B cell (primary cell): Measurements from ENCODE around the gene DGCR2. TPM values are rescaled to one million over a fixed set of nuclear protein-coding genes. Genes with fewer than 3 reads are reported as not detected.

Source experiments
- ATAC-seq: fragments of 200-7000 bp; cut with Tn5 transposase; one replicate; pipeline ENCODE4 v1.10.0; 2021; ENCODE audit warnings: low read depth, mild to moderate bottlenecking, moderate number of reproducible peaks, moderate library complexity
- CTCF ChIA-PET: fragments of 350-600 bp; sonication (Branson Sonifier 250); formaldehyde crosslinking; loops from one replicate; lab custom pipeline; 2021; ENCODE audit warnings: antibody characterized with exemption, inconsistent platforms; lab: Charles Lee
- POLR2A ChIA-PET: fragments of 350-600 bp; sonication (Branson Sonifier 250); formaldehyde crosslinking; loops from one replicate; lab custom pipeline; 2021; ENCODE audit warnings: antibody characterized with exemption; lab: Charles Lee
- DNase-seq: peaks from one replicate; pipeline ENCODE4 v3.0.0; 2013
- H2AFZ ChIP-seq: 2 replicates; pipeline ENCODE4 v1.6.1; 2012; ENCODE audit warnings: mild to moderate bottlenecking, low read depth, low read length; ENCODE audit not compliant: insufficient read depth, poor library complexity, severe bottlenecking
- H3K27ac ChIP-seq, 2 donors: 1 replicate in 1 of 2; 2 replicates in 1 of 2; pipeline ENCODE4 v1.5.1; 2012 to 2013; ENCODE audit warnings: low read length in 2 of 2, mild to moderate bottlenecking in 2 of 2, moderate library complexity in 1 of 2
- H3K27me3 ChIP-seq, 4 experiments: fragments of 200-600 bp in 1 of 4; sonication (generic) in 1 of 4; replicated peaks in 1 of 4; 1 replicate in 2 of 4; 2 replicates in 2 of 4; pipeline versions ENCODE4 v1.6.1 to v1.7.0; 2013 to 2016; ENCODE audit warnings: low read length in 3 of 4, mild to moderate bottlenecking in 2 of 4, mixed read lengths in 1 of 4, moderate library complexity in 1 of 4; ENCODE audit not compliant: insufficient read depth in 4 of 4, control insufficient read depth in 3 of 4; ENCODE audit errors: control extremely low read depth in 1 of 4
- H3K36me3 ChIP-seq, 2 experiments: replicated peaks in 1 of 2; 1 replicate in 1 of 2; 2 replicates in 1 of 2; pipeline versions ENCODE4 v1.6.1 to v1.7.1; 2013; ENCODE audit warnings: low read length in 1 of 2; ENCODE audit not compliant: insufficient read depth in 2 of 2, control insufficient read depth in 1 of 2; ENCODE audit errors: control extremely low read depth in 1 of 2, extremely low read depth in 1 of 2
- H3K4me1 ChIP-seq, 2 donors: fragments of 200-600 bp in 1 of 2; sonication (generic) in 1 of 2; 1 replicate in 1 of 2; 2 replicates in 1 of 2; pipeline versions ENCODE4 v1.5.1 to v1.6.1; 2013 to 2017; ENCODE audit warnings: low read length in 2 of 2; ENCODE audit not compliant: control insufficient read depth in 2 of 2, insufficient read depth in 2 of 2
- H3K4me2 ChIP-seq: replicated peaks from 2 replicates; pipeline ENCODE3; 2012; ENCODE audit warnings: mild to moderate bottlenecking, low read depth, low read length; ENCODE audit not compliant: poor library complexity, severe bottlenecking
- H3K4me3 ChIP-seq, 5 experiments: fragments of 200-600 bp in 1 of 5; sonication (generic) in 1 of 5; 1 replicate in 3 of 5; 2 replicates in 2 of 5; pipeline versions ENCODE4 v1.5.1 to v1.7.0; 2011 to 2016; ENCODE audit warnings: low read length in 4 of 5, mild to moderate bottlenecking in 4 of 5, low read depth in 2 of 5, control low read depth in 1 of 5, moderate library complexity in 1 of 5; ENCODE audit not compliant: insufficient read depth in 1 of 5; ENCODE audit errors: control extremely low read depth in 1 of 5, extremely low read depth in 1 of 5
- H3K79me2 ChIP-seq: fragments of 200-600 bp; sonication (generic); one replicate; pipeline ENCODE4 v1.6.0; 2016; ENCODE audit warnings: low read length; ENCODE audit not compliant: control insufficient read depth, insufficient read depth
- H3K9ac ChIP-seq: fragments of 200-600 bp; sonication (generic); 2 replicates; pipeline ENCODE4 v1.6.1; 2017; ENCODE audit warnings: mild to moderate bottlenecking, low read length, moderate library complexity
- H3K9me3 ChIP-seq, 3 donors: one replicate each; pipeline versions ENCODE4 v1.6.1 to v1.7.1; 2013; ENCODE audit warnings: low read length in 2 of 3; ENCODE audit not compliant: control insufficient read depth in 2 of 3, insufficient read depth in 1 of 3; ENCODE audit errors: control extremely low read depth in 1 of 3
- H4K20me1 ChIP-seq: 2 replicates; pipeline ENCODE4 v1.6.0; 2012; ENCODE audit warnings: mild to moderate bottlenecking, low read length; ENCODE audit not compliant: insufficient read depth, control insufficient read depth, poor library complexity, severe bottlenecking
- H3K27ac Mint-ChIP-seq: one replicate; pipeline ENCODE4 v1.8.0; 2021; ENCODE audit warnings: mixed read lengths
- H3K27me3 Mint-ChIP-seq: one replicate; pipeline ENCODE4 v1.8.0; 2021; ENCODE audit warnings: mixed read lengths
- H3K4me1 Mint-ChIP-seq: one replicate; pipeline ENCODE4 v1.8.0; 2021; ENCODE audit warnings: mixed read lengths
- H3K4me3 Mint-ChIP-seq: one replicate; pipeline ENCODE4 v1.8.0; 2021; ENCODE audit warnings: mixed read lengths
- H3K9me3 Mint-ChIP-seq: one replicate; pipeline ENCODE4 v1.8.0; 2022; ENCODE audit warnings: mixed read lengths; ENCODE audit not compliant: insufficient read depth
- EZH2 ChIP-seq: IDR thresholded peaks from 2 replicates; pipeline ENCODE4 v1.6.1; 2012; ENCODE audit warnings: borderline replicate concordance, low read depth, mild to moderate bottlenecking, moderate library complexity, low read length; ENCODE audit not compliant: insufficient read depth, poor library complexity, severe bottlenecking
- WGBS: methylation state at CpG from one replicate; pipeline ENCODE4 v1.1.5; 2013; ENCODE audit warnings: missing lambda C conversion rate; ENCODE audit not compliant: insufficient coverage; 5-methylcytosine and 5-hydroxymethylcytosine counted together
- intact Hi-C: fragments of 100-400 bp; cut with micrococcal nuclease; formaldehyde crosslinking; loops from one replicate; pipeline ENCODE4 v1.10.0; 2022
- polyA plus RNA-seq: library from polyadenylated mRNA; depleted of rRNA; stranded (reverse); fragments of >200 nt; gene quantifications from 2 replicates; pipeline ENCODE4 v1.2.3, GENCODE V29; 2012
- total RNA-seq, 2 donors: library from RNA; stranded (reverse); fragments of 120-200 nt in 1 of 2; gene quantifications; 1 replicate in 1 of 2; 2 replicates in 1 of 2; pipeline versions ENCODE4 v1.2.3 to v1.2.4, GENCODE V29; 2013 to 2022
- TF ChIP-seq, protein P1 (sequence below): fragments of 200-600 bp; IDR thresholded peaks from one replicate; pipeline ENCODE4 v1.8.0; 2022; ENCODE audit warnings: antibody characterized with exemption, mild to moderate bottlenecking

Gene DGCR2
- total and polyA plus RNA-seq, 2 donors (not counting 1 experiment from before 2014, with no cell fraction given) = 28.8 to 49.5 TPM

- H3K4me1 Mint-ChIP-seq = peaks cover 22% of the 10 kb centered on the region
- WGBS = 33% methylated on average over 23 of the region's 33 CpGs
These were observed 26.3 kb upstream of the DGCR2 start for GRCh38 chr22:19148417-19149046.

More at GRCh38 chr22:19148417-19149046, 26.3 kb upstream of the DGCR2 start:
- TF ChIP-seq, protein P1, sequence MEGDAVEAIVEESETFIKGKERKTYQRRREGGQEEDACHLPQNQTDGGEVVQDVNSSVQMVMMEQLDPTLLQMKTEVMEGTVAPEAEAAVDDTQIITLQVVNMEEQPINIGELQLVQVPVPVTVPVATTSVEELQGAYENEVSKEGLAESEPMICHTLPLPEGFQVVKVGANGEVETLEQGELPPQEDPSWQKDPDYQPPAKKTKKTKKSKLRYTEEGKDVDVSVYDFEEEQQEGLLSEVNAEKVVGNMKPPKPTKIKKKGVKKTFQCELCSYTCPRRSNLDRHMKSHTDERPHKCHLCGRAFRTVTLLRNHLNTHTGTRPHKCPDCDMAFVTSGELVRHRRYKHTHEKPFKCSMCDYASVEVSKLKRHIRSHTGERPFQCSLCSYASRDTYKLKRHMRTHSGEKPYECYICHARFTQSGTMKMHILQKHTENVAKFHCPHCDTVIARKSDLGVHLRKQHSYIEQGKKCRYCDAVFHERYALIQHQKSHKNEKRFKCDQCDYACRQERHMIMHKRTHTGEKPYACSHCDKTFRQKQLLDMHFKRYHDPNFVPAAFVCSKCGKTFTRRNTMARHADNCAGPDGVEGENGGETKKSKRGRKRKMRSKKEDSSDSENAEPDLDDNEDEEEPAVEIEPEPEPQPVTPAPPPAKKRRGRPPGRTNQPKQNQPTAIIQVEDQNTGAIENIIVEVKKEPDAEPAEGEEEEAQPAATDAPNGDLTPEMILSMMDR = no peak
- TF ChIP-seq EZH2 = no peak
- H3K9ac ChIP-seq = no peak overlapping the region
- intact Hi-C loops = no loop called here
- H3K79me2 ChIP-seq = peaks cover 10% of the 10 kb centered on the region
- peak overlapping the region in 1 of 5 experiments; percentile 41 for H3K4me3 ChIP-seq
- peak overlapping the region; percentile 82 for H3K4me2 ChIP-seq
- Mint-ChIP-seq H3K27ac (no peak overlapping the region), H3K4me3 (peak overlapping the region; percentile 52), H3K9me3 (peaks cover 4% of the 10 kb centered on the region), H3K27me3 (peaks cover 29% of the 10 kb centered on the region)
- peaks cover 0 to 50% (median 20%) of the 10 kb centered on the region in 4 experiments for H3K27me3 ChIP-seq
- ChIA-PET CTCF (interaction anchor here (7.2 kb wide), 1 partner anchor 482 kb away, joined by 73 read pairs; no protein-coding TSS in a partner anchor), POLR2A (no interaction called here)
- H3K4me1 ChIP-seq = peaks cover 20 to 21% of the 10 kb centered on the region in 2 donors
- H3K9me3 ChIP-seq = peaks cover 0 to 16% (median 0%) of the 10 kb centered on the region in 3 donors
- no peak for ATAC-seq
- H3K36me3 ChIP-seq = no peaks in the 10 kb centered on the region
- H4K20me1 ChIP-seq = peaks cover 3% of the 10 kb centered on the region
- peak overlapping the region; percentile 71 for H2AFZ ChIP-seq
- no peak overlapping the region for H3K27ac ChIP-seq
- DNase-seq = no peak
